Sigmoid colon (tissue), 7 donors: ENCODE results near the gene MAPK6. TPM values are rescaled to one million over a fixed set of nuclear protein-coding genes. Genes with fewer than 3 reads are reported as not detected.
"Not testable (repeated sequence)": the region's sequence is repeated elsewhere in the genome, so short reads cannot be mapped to it uniquely, and the experiment has no call there.

ENCODE experiments used
- DNase-seq: peaks from one replicate; pipeline ENCODE4 v3.0.0-alpha.2; 2019
- H3K27ac ChIP-seq, 4 donors: fragments of 200-600 bp; sonication (generic); one replicate each; pipeline ENCODE4 v1.5.1; 2016 to 2019; ENCODE audit warnings: mild to moderate bottlenecking in 1 of 4
- H3K27me3 ChIP-seq, 3 donors: fragments of 200-600 bp; sonication (generic); one replicate each; pipeline ENCODE4 v1.5.1; 2019; ENCODE audit warnings: mild to moderate bottlenecking in 1 of 3
- H3K36me3 ChIP-seq, 4 donors: fragments of 200-600 bp; sonication (generic); one replicate each; pipeline ENCODE4 v1.5.1; 2016 to 2019
- H3K4me1 ChIP-seq, 4 donors: fragments of 200-600 bp; sonication (generic); one replicate each; pipeline ENCODE4 v1.5.1; 2017 to 2019
- H3K4me3 ChIP-seq, 4 donors: fragments of 200-600 bp; sonication (generic); one replicate each; pipeline ENCODE4 v1.5.1; 2017 to 2019; ENCODE audit warnings: mild to moderate bottlenecking in 2 of 4, moderate library complexity in 1 of 4
- H3K9me3 ChIP-seq, 4 donors: fragments of 200-600 bp in 3 of 4; sonication (generic) in 3 of 4; one replicate each; pipeline versions ENCODE4 v1.5.1 to v1.6.1; 2013 to 2019
- CTCF ChIP-seq, 4 experiments: fragments of 450-650 bp in 3 of 4; fragments of 200-600 bp in 1 of 4; IDR thresholded peaks; one replicate each; pipeline ENCODE4 v1.5.1; 2016 to 2019; ENCODE audit warnings: antibody characterized with exemption in 4 of 4, mild to moderate bottlenecking in 3 of 4, moderate library complexity in 2 of 4
- EP300 ChIP-seq, 4 donors: sonication (generic); formaldehyde crosslinking; IDR thresholded peaks; one replicate each; pipeline ENCODE4 v1.6.1; 2017; ENCODE audit warnings: antibody characterized with exemption in 4 of 4
- POLR2A ChIP-seq, 2 donors: fragments of 450-650 bp; IDR thresholded peaks; one replicate each; pipeline ENCODE4 v1.6.1; 2016; ENCODE audit warnings: antibody characterized with exemption in 2 of 2, mild to moderate bottlenecking in 2 of 2, moderate library complexity in 2 of 2
- POLR2AphosphoS5 ChIP-seq, 4 donors: sonication (generic); formaldehyde crosslinking; IDR thresholded peaks; one replicate each; pipeline ENCODE4 v1.6.1; 2017; ENCODE audit warnings: antibody characterized with exemption in 4 of 4
- WGBS, 2 donors: extraction: QIAGEN DNeasy Blood & Tissue Kit; methylation state at CpG; one replicate each; pipeline ENCODE4 v1.1.7; 2013; 5-methylcytosine and 5-hydroxymethylcytosine counted together
- intact Hi-C: fragments of 100-400 bp; cut with DNase I; formaldehyde crosslinking; loops from one replicate; pipeline ENCODE4 v1.15.1; 2023
- polyA plus RNA-seq, 3 donors: library from polyadenylated mRNA; stranded (reverse); fragments of 200-250 nt; gene quantifications; one replicate each; pipeline ENCODE4 v1.2.3, GENCODE V29; 2013
- total RNA-seq, 4 donors: library from RNA; depleted of rRNA; stranded (reverse); fragments of >200 nt; gene quantifications; one replicate each; pipeline ENCODE4 v1.1.0, GENCODE V29; 2016
- donor health status: healthy with polysubstance abuse.
- donor health status: Bipolar disorder and iron deficiency.
- donor health status: healthy.

Gene MAPK6
- total and polyA plus RNA-seq, 7 donors, result 17.3 to 82.1 (median 24.1) TPM

- 70 to 89% methylated on average over 5 of the region's 5 CpGs for WGBS, 2 donors
- DNase-seq, result no peak
- no peak overlapping the region for H3K4me3 ChIP-seq
- H3K27ac ChIP-seq, result no peak overlapping the region
- H3K36me3 ChIP-seq, result no peaks in the 10 kb centered on the region
- peaks cover 0 to 6% (median 3%) of the 10 kb centered on the region in 4 donors for H3K4me1 ChIP-seq
- TF ChIP-seq POLR2AphosphoS5 (IDR thresholded peaks at IDR 0.05) (no peak), CTCF (IDR thresholded peaks at IDR 0.05) (no peak), EP300 (IDR thresholded peaks at IDR 0.05) (no peak), POLR2A (IDR thresholded peaks at IDR 0.05) (no peak)
- intact Hi-C loops, result no loop called here
- H3K9me3 ChIP-seq, result peaks cover 0 to 8% (median 2%) of the 10 kb centered on the region in 4 donors
- no peaks in the 10 kb centered on the region for H3K27me3 ChIP-seq
Observed at GRCh38 chr15:52082197-52083036, 63.4 kb downstream of the MAPK6 start.

GRCh38 chr15:52083037-52083359 lies 64.0 kb downstream of the MAPK6 start:
- intact Hi-C loops, DNase-seq, H3K36me3 ChIP-seq, H3K27me3 ChIP-seq, H3K27ac ChIP-seq, H3K4me3 ChIP-seq, H3K4me1 ChIP-seq, H3K9me3 ChIP-seq: not testable (repeated sequence)
- WGBS, 2 donors, result 64 to 97% methylated on average over 1 of the region's 1 CpG

DNA sequence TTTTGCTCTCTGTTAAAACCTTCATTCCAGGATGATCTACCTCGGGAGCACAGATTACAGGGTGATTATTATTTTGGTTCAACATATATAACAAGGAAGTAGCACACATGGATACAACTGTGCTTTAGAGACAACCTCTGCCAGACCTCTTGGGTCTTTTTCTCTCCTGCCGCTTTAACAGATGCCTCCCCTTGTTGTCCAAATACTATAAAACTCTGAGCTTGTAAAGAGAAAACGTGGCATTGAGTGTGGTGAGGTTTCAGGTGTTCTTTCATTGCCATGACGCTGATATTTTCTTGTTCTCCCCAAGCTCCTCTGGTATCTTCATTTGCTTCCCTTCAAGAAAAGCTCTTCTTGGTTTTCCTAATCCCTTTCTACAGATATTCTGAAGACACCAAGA lies 64.6 kb downstream of the MAPK6 start:
- intact Hi-C loops, result no loop called here

GRCh38 chr15:52085299-52085698 lies 66.3 kb downstream of the MAPK6 start:
- H3K9me3 ChIP-seq, result peaks cover 0 to 8% (median 2%) of the 10 kb centered on the region in 4 donors
- no peak overlapping the region for H3K4me3 ChIP-seq
- no peak for DNase-seq
- H3K4me1 ChIP-seq, result no peaks in the 10 kb centered on the region
- TF ChIP-seq EP300 (IDR thresholded peaks at IDR 0.05), result no peak
- no peak for TF ChIP-seq CTCF (IDR thresholded peaks at IDR 0.05)
- TF ChIP-seq POLR2AphosphoS5 (IDR thresholded peaks at IDR 0.05), result no peak
- TF ChIP-seq POLR2A (IDR thresholded peaks at IDR 0.05), result no peak
- H3K36me3 ChIP-seq, result no peaks in the 10 kb centered on the region
- H3K27me3 ChIP-seq, result no peaks in the 10 kb centered on the region
- intact Hi-C loops, result no loop called here
- H3K27ac ChIP-seq, result no peak overlapping the region

More for the DNA sequence above, 64.6 kb downstream of the MAPK6 start:
- Histone ChIP-seq H3K9me3 (peaks cover 0 to 8% (median 2%) of the 10 kb centered on the region in 4 donors), H3K27ac (no peak overlapping the region), H3K4me3 (no peak overlapping the region), H3K27me3 (no peaks in the 10 kb centered on the region), H3K36me3 (no peaks in the 10 kb centered on the region), H3K4me1 (peaks cover 0 to 6% (median 2%) of the 10 kb centered on the region in 4 donors)
- no peak for DNase-seq
- 15 to 45% methylated on average over 4 of the region's 4 CpGs for WGBS, 2 donors
- no peak for TF ChIP-seq CTCF (IDR thresholded peaks at IDR 0.05)
- no peak for TF ChIP-seq EP300 (IDR thresholded peaks at IDR 0.05)
- no peak for TF ChIP-seq POLR2A (IDR thresholded peaks at IDR 0.05)
- TF ChIP-seq POLR2AphosphoS5 (IDR thresholded peaks at IDR 0.05), result no peak

- Histone ChIP-seq H3K36me3 (no peaks in the 10 kb centered on the region), H3K4me3 (no peak overlapping the region), H3K4me1 (no peaks in the 10 kb centered on the region), H3K27ac (no peak overlapping the region), H3K9me3 (peaks cover 0 to 8% (median 2%) of the 10 kb centered on the region in 4 donors), H3K27me3 (no peaks in the 10 kb centered on the region)
- TF ChIP-seq POLR2A (IDR thresholded peaks at IDR 0.05) (no peak), EP300 (IDR thresholded peaks at IDR 0.05) (no peak), POLR2AphosphoS5 (IDR thresholded peaks at IDR 0.05) (no peak), CTCF (IDR thresholded peaks at IDR 0.05) (no peak)
- intact Hi-C loops, result no loop called here
- no peak for DNase-seq
- 88 to 90% methylated on average over 5 of the region's 5 CpGs for WGBS, 2 donors
Observed at GRCh38 chr15:52086011-52086786, 67.2 kb downstream of the MAPK6 start.
